ENCODE measurements around the gene GPR101. TPM values are rescaled to one million over a fixed set of nuclear protein-coding genes. Genes with fewer than 3 reads are reported as not detected.

GPR101 gene
- total and polyA plus RNA-seq, 2 of the 4 experiments (the other 2 are of a cell fraction): not detected

DNA sequence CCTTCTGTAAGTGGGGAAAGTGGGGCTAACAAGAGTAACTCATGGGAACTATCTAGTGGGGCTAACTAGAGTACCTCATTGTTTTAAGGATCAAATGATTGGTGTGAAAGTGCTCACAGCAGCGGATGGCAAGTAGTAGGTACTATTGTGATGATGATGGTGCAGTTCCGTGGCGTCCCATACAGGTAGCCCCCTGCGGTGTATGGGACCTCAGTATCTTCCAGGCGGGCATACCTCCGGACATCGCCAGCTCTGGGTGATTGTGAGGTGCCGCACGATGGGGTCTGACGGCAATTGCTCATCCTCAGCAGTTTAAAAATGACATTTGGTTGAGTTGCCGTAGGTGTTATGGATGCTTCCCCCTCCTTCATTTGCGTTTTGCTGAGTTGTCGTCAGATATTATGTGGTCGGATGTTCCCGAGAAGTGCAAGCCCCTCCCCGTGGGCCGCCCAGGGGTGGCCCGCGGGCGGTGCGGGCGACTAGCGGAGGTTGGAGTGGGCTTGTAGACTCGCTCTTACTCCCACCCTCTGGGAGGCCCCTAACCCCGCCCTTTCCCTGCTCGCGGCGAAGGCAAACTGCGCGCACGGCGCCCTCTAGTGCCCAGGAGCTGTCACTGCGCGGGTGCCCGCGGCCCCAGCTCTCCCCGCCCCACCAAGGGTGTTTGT lies 18.3 kb upstream of the GPR101 start:
- 40% methylated on average over 2 of the region's 37 CpGs; no CpG with 5 or more reads in 1 of the 2 experiments for WGBS, 2 experiments (ENCODE audit: extremely low coverage in 2 of 2, insufficient read length in 1 of 2)
- POLR2A ChIA-PET (ENCODE audit: unreplicated experiment): no interaction called here
- intact Hi-C loops (cut with micrococcal nuclease): loop anchor here (1.0 kb wide), 1 partner anchor 97 kb away; no protein-coding TSS in a partner anchor

More for the DNA sequence above, 18.3 kb upstream of the GPR101 start:
- Histone ChIP-seq H3K18ac (ENCODE audit: low read depth, low read length) (no peak overlapping the region), H3K4me3 (ENCODE audit: insufficient read depth, low read depth, low read length) (peak overlapping the region; percentile 35), H3K27ac (ENCODE audit: insufficient read depth, low read length) (no peak overlapping the region), H3K9me3 (ENCODE audit: control insufficient read depth, insufficient read depth, low read length) (no peaks in the 10 kb centered on the region), H2BK15ac (ENCODE audit: low read depth, low read length) (no peak overlapping the region), H4K91ac (ENCODE audit: insufficient read depth, low read depth, low read length) (no peak overlapping the region), H3K79me1 (ENCODE audit: low read depth in 1 of 2, low read length in 2 of 2) (no peaks in the 10 kb centered on the region), H3K9ac (ENCODE audit: low read depth, low read length) (no peak overlapping the region), H3K14ac (replicated peaks; ENCODE audit: low read depth, low read length) (no peak overlapping the region), H3K9me1 (ENCODE audit: insufficient read depth, low read length) (no peaks in the 10 kb centered on the region), H3K27me3 (ENCODE audit: control insufficient read depth, insufficient read depth, low read length) (peaks cover 6% of the 10 kb centered on the region), H2AK9ac (replicated peaks; ENCODE audit: low read depth, low read length, poor library complexity) (no peak overlapping the region), H2BK120ac (ENCODE audit: low read depth, low read length) (no peak overlapping the region), H2BK20ac (ENCODE audit: low read depth, low read length) (no peak overlapping the region), H3K4ac (ENCODE audit: low read depth, low read length) (no peak overlapping the region), H2AFZ (replicated peaks; ENCODE audit: low read length, poor library complexity) (peak overlapping the region; percentile 80), H3K4me2 (ENCODE audit: low read depth, low read length) (peak overlapping the region; percentile 79), H4K20me1 (ENCODE audit: insufficient read depth, low read length) (no peaks in the 10 kb centered on the region), H4K8ac (ENCODE audit: low read depth in 2 of 2, low read length in 2 of 2) (no peak overlapping the region), H4K5ac (ENCODE audit: low read depth, low read length) (no peak overlapping the region), H2BK5ac (ENCODE audit: low read depth, low read length, poor library complexity, severe bottlenecking) (no peak overlapping the region), H3K36me3 (ENCODE audit: control insufficient read depth, insufficient read depth, low read length) (no peaks in the 10 kb centered on the region), H3K23ac (ENCODE audit: low read depth, low read length) (no peak overlapping the region), H3K4me1 (ENCODE audit: control insufficient read depth, insufficient read depth, low read length) (no peaks in the 10 kb centered on the region), H3K56ac (ENCODE audit: extremely low read depth, insufficient read depth, low read length) (no peak overlapping the region), H2AK5ac (ENCODE audit: low read depth, low read length) (no peak overlapping the region)
- CTCF ChIA-PET: interaction anchor here (1.5 kb wide), 1 partner anchor 26 kb away, joined by 4 read pairs; no protein-coding TSS in a partner anchor
- TF ChIP-seq, protein P1, sequence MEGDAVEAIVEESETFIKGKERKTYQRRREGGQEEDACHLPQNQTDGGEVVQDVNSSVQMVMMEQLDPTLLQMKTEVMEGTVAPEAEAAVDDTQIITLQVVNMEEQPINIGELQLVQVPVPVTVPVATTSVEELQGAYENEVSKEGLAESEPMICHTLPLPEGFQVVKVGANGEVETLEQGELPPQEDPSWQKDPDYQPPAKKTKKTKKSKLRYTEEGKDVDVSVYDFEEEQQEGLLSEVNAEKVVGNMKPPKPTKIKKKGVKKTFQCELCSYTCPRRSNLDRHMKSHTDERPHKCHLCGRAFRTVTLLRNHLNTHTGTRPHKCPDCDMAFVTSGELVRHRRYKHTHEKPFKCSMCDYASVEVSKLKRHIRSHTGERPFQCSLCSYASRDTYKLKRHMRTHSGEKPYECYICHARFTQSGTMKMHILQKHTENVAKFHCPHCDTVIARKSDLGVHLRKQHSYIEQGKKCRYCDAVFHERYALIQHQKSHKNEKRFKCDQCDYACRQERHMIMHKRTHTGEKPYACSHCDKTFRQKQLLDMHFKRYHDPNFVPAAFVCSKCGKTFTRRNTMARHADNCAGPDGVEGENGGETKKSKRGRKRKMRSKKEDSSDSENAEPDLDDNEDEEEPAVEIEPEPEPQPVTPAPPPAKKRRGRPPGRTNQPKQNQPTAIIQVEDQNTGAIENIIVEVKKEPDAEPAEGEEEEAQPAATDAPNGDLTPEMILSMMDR (conservative IDR thresholded peaks at IDR 0.05; ENCODE audit: low read depth, low read length): peak; percentile 59
- TF ChIP-seq USF2 (IDR thresholded peaks at IDR 0.05; ENCODE audit: low read depth, low read length): no peak
- TF ChIP-seq MAFK (IDR thresholded peaks at IDR 0.05; ENCODE audit: low read depth, low read length): no peak
- no peak; the same call in 1 of the 2 replicates for TF ChIP-seq MAZ (IDR thresholded peaks at IDR 0.05; ENCODE audit: borderline replicate concordance, low read depth, low read length)
- no peak for TF ChIP-seq RCOR1 (IDR thresholded peaks at IDR 0.05; ENCODE audit: insufficient replicate concordance, low read length)
- no peak for TF ChIP-seq BHLHE40 (IDR thresholded peaks at IDR 0.05; ENCODE audit: low read depth, low read length)
- no peak for TF ChIP-seq FOS (IDR thresholded peaks at IDR 0.05; ENCODE audit: low read depth, low read length)
- TF ChIP-seq, protein P2, sequence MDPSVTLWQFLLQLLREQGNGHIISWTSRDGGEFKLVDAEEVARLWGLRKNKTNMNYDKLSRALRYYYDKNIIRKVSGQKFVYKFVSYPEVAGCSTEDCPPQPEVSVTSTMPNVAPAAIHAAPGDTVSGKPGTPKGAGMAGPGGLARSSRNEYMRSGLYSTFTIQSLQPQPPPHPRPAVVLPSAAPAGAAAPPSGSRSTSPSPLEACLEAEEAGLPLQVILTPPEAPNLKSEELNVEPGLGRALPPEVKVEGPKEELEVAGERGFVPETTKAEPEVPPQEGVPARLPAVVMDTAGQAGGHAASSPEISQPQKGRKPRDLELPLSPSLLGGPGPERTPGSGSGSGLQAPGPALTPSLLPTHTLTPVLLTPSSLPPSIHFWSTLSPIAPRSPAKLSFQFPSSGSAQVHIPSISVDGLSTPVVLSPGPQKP (IDR thresholded peaks at IDR 0.05; ENCODE audit: borderline replicate concordance, low read depth, low read length): no peak
- TF ChIP-seq SMC3 (IDR thresholded peaks at IDR 0.05; ENCODE audit: low read depth, low read length): peak; percentile 34
- TF ChIP-seq RAD21 (IDR thresholded peaks at IDR 0.05; ENCODE audit: low read length): peak; percentile 51
- dilution Hi-C loops (cut with HindIII; ENCODE audit: low sequenced_read_pairs, unreplicated experiment) (no loop called here), in situ Hi-C loops (cut with MboI; ENCODE audit: low sequenced_read_pairs) (no loop called here)
- no TSS peak for BruUV-seq (replicated peaks)
- DNase-seq (peak; percentile 17), ATAC-seq (ENCODE audit: low read depth) (peak; percentile 97)
